OCI-LY1 (cell line): ENCODE results near the gene SLCO3A1.

Experiments used
- CTCF ChIP-seq: fragments of 200-600 bp; sonication (generic), shearing (Covaris generic); IDR thresholded peaks from 2 replicates; pipeline ENCODE4 v1.5.1; 2017; ENCODE audit warnings: mild to moderate bottlenecking, antibody characterized with exemption, low read length, moderate library complexity, mixed read lengths
- EZH2 ChIP-seq: fragments of 200-600 bp; sonication (generic), shearing (Covaris generic); IDR thresholded peaks from 2 replicates; pipeline ENCODE4 v1.8.0; 2017; ENCODE audit warnings: borderline replicate concordance, mixed run types, mild to moderate bottlenecking, antibody characterized with exemption, low read length, moderate library complexity, mixed read lengths

GRCh38 chr15:92159906-92160841 is 306.7 kb downstream of the SLCO3A1 start:
- TF ChIP-seq CTCF, result no peak
- TF ChIP-seq EZH2, result no peak
